22Rv1 (cell line): ENCODE results near the gene ADK.

Source experiments
- ZFX ChIP-seq: fragments of 450-650 bp; IDR thresholded peaks from 2 replicates; pipeline ENCODE4 v1.6.1; 2017; ENCODE audit warnings: antibody characterized with exemption, borderline replicate concordance
- TF ChIP-seq, protein P1 (sequence below): fragments of 450-650 bp; IDR thresholded peaks from 2 replicates; pipeline ENCODE4 v1.5.1; 2017; ENCODE audit warnings: mild to moderate bottlenecking

GRCh38 chr10:74337330-74338016 lies 186.5 kb downstream of the ADK start:
- TF ChIP-seq, protein P1, sequence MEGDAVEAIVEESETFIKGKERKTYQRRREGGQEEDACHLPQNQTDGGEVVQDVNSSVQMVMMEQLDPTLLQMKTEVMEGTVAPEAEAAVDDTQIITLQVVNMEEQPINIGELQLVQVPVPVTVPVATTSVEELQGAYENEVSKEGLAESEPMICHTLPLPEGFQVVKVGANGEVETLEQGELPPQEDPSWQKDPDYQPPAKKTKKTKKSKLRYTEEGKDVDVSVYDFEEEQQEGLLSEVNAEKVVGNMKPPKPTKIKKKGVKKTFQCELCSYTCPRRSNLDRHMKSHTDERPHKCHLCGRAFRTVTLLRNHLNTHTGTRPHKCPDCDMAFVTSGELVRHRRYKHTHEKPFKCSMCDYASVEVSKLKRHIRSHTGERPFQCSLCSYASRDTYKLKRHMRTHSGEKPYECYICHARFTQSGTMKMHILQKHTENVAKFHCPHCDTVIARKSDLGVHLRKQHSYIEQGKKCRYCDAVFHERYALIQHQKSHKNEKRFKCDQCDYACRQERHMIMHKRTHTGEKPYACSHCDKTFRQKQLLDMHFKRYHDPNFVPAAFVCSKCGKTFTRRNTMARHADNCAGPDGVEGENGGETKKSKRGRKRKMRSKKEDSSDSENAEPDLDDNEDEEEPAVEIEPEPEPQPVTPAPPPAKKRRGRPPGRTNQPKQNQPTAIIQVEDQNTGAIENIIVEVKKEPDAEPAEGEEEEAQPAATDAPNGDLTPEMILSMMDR: no peak
- TF ChIP-seq ZFX: no peak
